ENCODE data around the gene SCMH1.

DNA sequence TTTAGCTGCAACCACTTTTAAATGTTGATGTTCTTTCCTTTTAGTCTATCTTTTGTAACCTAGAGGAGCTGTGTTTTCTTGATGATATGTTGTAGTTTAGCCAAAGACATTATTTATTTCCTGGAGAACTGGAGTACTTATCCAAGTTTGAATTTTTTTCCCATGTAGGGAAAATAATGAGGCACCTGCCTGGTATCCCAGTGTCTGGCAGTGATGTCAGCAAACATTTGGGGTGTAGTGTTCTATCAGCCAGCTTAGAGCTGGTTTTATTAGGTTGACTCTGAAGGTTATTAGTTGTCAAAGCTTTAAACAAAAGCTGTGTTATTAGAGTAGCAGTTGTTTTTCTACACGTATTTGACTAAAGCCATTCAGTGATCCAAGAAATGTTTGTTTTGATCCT is 259.4 kb downstream of the SCMH1 start:
- TF ChIP-seq POLR2A (IDR thresholded peaks at IDR 0.05; ENCODE audit: low read depth, low read length) (no peak), POLR2AphosphoS5 (IDR thresholded peaks at IDR 0.05; ENCODE audit: low read depth, low read length) (no peak), TAF1 (IDR thresholded peaks at IDR 0.05; ENCODE audit: borderline replicate concordance, low read depth, low read length) (no peak)
